DMS53 treated with DMSO at 0.1 percent for 48 hours (cell line): ENCODE measurements around the gene ESRRG.

Experiments
- DNase-seq: peaks from one replicate; lab custom pipeline; 2025; ENCODE audit not compliant: unreplicated experiment; lab: John Stamatoyannopoulos, UW

ESRRG gene

GRCh38 chr1:216457356-216457755, 265.9 kb downstream of the ESRRG start:
- no peak for DNase-seq

- no peak for DNase-seq
These were observed 266.5 kb downstream of the ESRRG start for GRCh38 chr1:216456682-216457081.

- no peak for DNase-seq
These were observed 269.5 kb downstream of the ESRRG start for GRCh38 chr1:216453777-216454176.
